Right cardiac atrium (tissue), 5 donors: ENCODE measurements around the gene TUBA3E. TPM values are rescaled to one million over a fixed set of nuclear protein-coding genes. Genes with fewer than 3 reads are reported as not detected.
"Not testable (repeated sequence)": the region's sequence is repeated elsewhere in the genome, so short reads cannot be mapped to it uniquely, and the experiment has no call there.

Source experiments
- ATAC-seq, 2 donors: fragments of 200-7000 bp; cut with Tn5 transposase; one replicate each; pipeline versions ENCODE4 v1.8.0 to v1.9.1; 2020; ENCODE audit warnings: moderate library complexity in 2 of 2, mild to moderate bottlenecking in 1 of 2
- DNase-seq, 3 donors: peaks; one replicate each; pipeline ENCODE4 v3.0.0-alpha.2; 2020
- H3K27ac ChIP-seq: one replicate; pipeline ENCODE4 v1.5.1; 2013; ENCODE audit warnings: mild to moderate bottlenecking, low read length, control low read depth, moderate library complexity
- H3K27me3 ChIP-seq: one replicate; pipeline ENCODE4 v1.6.1; 2013; ENCODE audit not compliant: control insufficient read depth, insufficient read depth
- H3K4me1 ChIP-seq: one replicate; pipeline ENCODE4 v1.6.1; 2013; ENCODE audit warnings: low read length; ENCODE audit not compliant: control insufficient read depth, insufficient read depth
- H3K4me3 ChIP-seq: one replicate; pipeline ENCODE4 v1.5.1; 2013; ENCODE audit warnings: low read length, control low read depth
- H3K9me3 ChIP-seq: one replicate; pipeline ENCODE4 v1.6.1; 2013; ENCODE audit warnings: low read length; ENCODE audit not compliant: control insufficient read depth
- WGBS: extraction: QIAGEN DNeasy Blood & Tissue Kit; methylation state at CpG from one replicate; pipeline ENCODE4 v1.1.7; 2013; 5-methylcytosine and 5-hydroxymethylcytosine counted together
- intact Hi-C, 4 donors: fragments of 100-400 bp; cut with DNase I; formaldehyde crosslinking; loops; one replicate each; pipeline versions ENCODE4 v1.11.0 to v1.14.0; 2022 to 2023
- polyA plus RNA-seq: library from polyadenylated mRNA; stranded (reverse); fragments of 200-250 nt; gene quantifications from one replicate; pipeline ENCODE4 v1.2.3, GENCODE V29; 2013
- total RNA-seq, 4 donors: library from RNA; stranded (reverse); fragmentation: NEBNext Ultra II Directional; extraction: Animal tissue kit (Norgen Biotek cat#: 25700); gene quantifications; one replicate each; pipeline ENCODE4 v1.2.1, GENCODE V29; 2021
- donor health status: healthy with polysubstance abuse.
- donor health status: DM: no; HTN: yes; CAD: no.
- donor health status: DM: no; HTN: no; CAD: no.
- donor health status: DM: no; HTN: yes; CAD: no; lungs with severe emphysema.
- donor health status: DM: yes; HTN: yes; CAD: no.

Gene TUBA3E
- total and polyA plus RNA-seq, 5 donors, result 2.8 to 28.8 (median 13.0) TPM

DNA sequence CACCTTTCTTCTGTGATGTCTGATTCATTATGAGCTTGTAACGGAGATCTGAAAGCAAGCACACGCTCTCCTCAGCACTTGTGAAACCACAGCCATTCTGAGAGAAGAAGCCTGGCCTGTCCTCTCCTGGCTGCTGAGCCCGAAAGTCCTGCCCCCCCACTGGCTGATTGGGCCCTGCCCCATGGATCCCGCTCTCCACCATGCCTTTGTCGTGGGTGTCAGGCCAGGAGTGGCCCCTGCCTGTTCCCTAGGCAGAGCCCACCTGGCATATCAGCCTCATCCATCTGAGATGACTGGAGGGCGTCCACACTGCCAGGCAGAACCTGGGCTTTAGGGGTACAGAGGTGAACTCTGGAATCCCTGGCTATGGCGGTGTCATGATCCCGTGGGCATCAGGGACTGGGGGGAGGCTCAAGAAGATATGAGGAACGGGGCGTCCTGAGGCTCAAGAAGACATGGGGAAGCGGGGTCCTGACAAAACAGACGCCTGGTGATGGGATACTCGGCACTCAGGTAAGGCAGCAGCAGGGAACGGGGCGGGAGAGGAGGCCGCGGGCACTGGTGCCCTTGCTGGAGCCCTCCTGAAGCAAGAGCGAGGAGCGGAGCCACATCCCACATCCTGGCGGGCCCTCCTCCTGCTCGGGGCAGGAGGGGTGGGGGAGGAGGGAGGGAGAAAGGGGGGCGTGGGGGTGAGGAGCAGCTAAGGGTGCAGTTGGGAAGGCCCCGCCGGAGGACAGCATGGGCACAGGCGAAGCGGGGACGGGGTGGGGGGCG, 54.8 kb downstream of the TUBA3E start:
- intact Hi-C loops, H3K9me3 ChIP-seq, ATAC-seq, H3K4me1 ChIP-seq, H3K27me3 ChIP-seq, H3K27ac ChIP-seq, H3K4me3 ChIP-seq, DNase-seq: not testable (repeated sequence)
- 45% methylated on average over 25 of the region's 28 CpGs for WGBS

- DNase-seq, H3K9me3 ChIP-seq, H3K4me1 ChIP-seq, H3K27me3 ChIP-seq, intact Hi-C loops, H3K4me3 ChIP-seq, H3K27ac ChIP-seq, ATAC-seq: not testable (repeated sequence)
- 74% methylated on average over 13 of the region's 13 CpGs for WGBS
Observed at GRCh38 chr2:130142396-130143265, 55.6 kb downstream of the TUBA3E start.

Other genes starting within 250 kb of the TUBA3E start
- gene RAB6C, start 218.8 kb downstream of the TUBA3E start, total RNA-seq, result under 1 TPM in 1 of 4 donors, not detected in 3; 0.14 TPM
- 0.07 TPM for gene RAB6C, start 218.8 kb downstream of the TUBA3E start, polyA plus RNA-seq
- gene POTEF, start 69.2 kb downstream of the TUBA3E start, total RNA-seq, result under 1 TPM in 3 of 4 donors, not detected in 1; 0.08 to 0.23 (median 0.15) TPM
- gene POTEF, start 69.2 kb downstream of the TUBA3E start, polyA plus RNA-seq, result 0.05 TPM
- gene CCDC74B, start 53.3 kb downstream of the TUBA3E start, total RNA-seq, result 1 to 10 TPM in 2 of 4 donors, under 1 TPM in 2; 0.72 to 2.2 (median 1.1) TPM
- 1.9 TPM for gene CCDC74B, start 53.3 kb downstream of the TUBA3E start, polyA plus RNA-seq
- 10 to 100 TPM; 22.3 to 24.8 (median 24.2) TPM for gene SMPD4, start 16.8 kb downstream of the TUBA3E start, total RNA-seq
- 19.9 TPM for gene SMPD4, start 16.8 kb downstream of the TUBA3E start, polyA plus RNA-seq
- gene MZT2B, start 16.2 kb downstream of the TUBA3E start, total RNA-seq, result 100 to 1,000 TPM; 222 to 339 (median 260) TPM
- 287 TPM for gene MZT2B, start 16.2 kb downstream of the TUBA3E start, polyA plus RNA-seq
- gene IMP4, start 144.5 kb upstream of the TUBA3E start, total RNA-seq, result 10 to 100 TPM; 48.0 to 59.9 (median 55.8) TPM
- gene IMP4, start 144.5 kb upstream of the TUBA3E start, polyA plus RNA-seq, result 50.4 TPM
- 10 to 100 TPM; 22.9 to 26.0 (median 24.8) TPM for gene PTPN18, start 157.6 kb upstream of the TUBA3E start, total RNA-seq
- gene PTPN18, start 157.6 kb upstream of the TUBA3E start, polyA plus RNA-seq, result 16.4 TPM